ENCODE results near the gene AAMP.
"Not testable (repeated sequence)": the region's sequence is repeated elsewhere in the genome, so short reads cannot be mapped to it uniquely, and the experiment has no call there.

Gene AAMP

GRCh38 chr2:218269900-218270720, at the start of gene AAMP, which contains the start of gene PNKD:
TSS of gene AAMP (minus strand) at chr2:218270137. CDS start at chr2:218270086, 51 bp downstream.
TSS of gene PNKD (plus strand) at chr2:218270519. CDS start at chr2:218270536, 17 bp downstream.
- no peak for TF ChIP-seq GATA1 (IDR thresholded peaks at IDR 0.05; ENCODE audit: low read depth, low read length)
- peak; percentile 69 for TF ChIP-seq POLR2A (IDR thresholded peaks at IDR 0.05; ENCODE audit: low read length)
- peak; percentile 100 for DNase-seq

- DNase-seq = no peak
- TF ChIP-seq GATA1 (IDR thresholded peaks at IDR 0.05; ENCODE audit: low read depth, low read length) = no peak
- no peak for TF ChIP-seq POLR2A (IDR thresholded peaks at IDR 0.05; ENCODE audit: low read length)
Observed at GRCh38 chr2:218318241-218318640, 48.3 kb upstream of the AAMP start.

GRCh38 chr2:218317835-218318234, 47.9 kb upstream of the AAMP start:
- no peak for TF ChIP-seq POLR2A (IDR thresholded peaks at IDR 0.05; ENCODE audit: low read length)
- TF ChIP-seq GATA1 (IDR thresholded peaks at IDR 0.05; ENCODE audit: low read depth, low read length) = no peak
- no peak for DNase-seq

GRCh38 chr2:218317303-218317630, 47.3 kb upstream of the AAMP start:
- no peak for DNase-seq

GRCh38 chr2:218315397-218315796, 45.5 kb upstream of the AAMP start:
- TF ChIP-seq POLR2A (IDR thresholded peaks at IDR 0.05; ENCODE audit: low read length) = no peak
- no peak for TF ChIP-seq GATA1 (IDR thresholded peaks at IDR 0.05; ENCODE audit: low read depth, low read length)
- no peak for DNase-seq

More at GRCh38 chr2:218317303-218317630, 47.3 kb upstream of the AAMP start:
- TF ChIP-seq GATA1 (IDR thresholded peaks at IDR 0.05; ENCODE audit: low read depth, low read length) (no peak), POLR2A (IDR thresholded peaks at IDR 0.05; ENCODE audit: low read length) (no peak)

GRCh38 chr2:218314764-218315163, 44.8 kb upstream of the AAMP start:
- not testable (repeated sequence) for DNase-seq

- TF ChIP-seq GATA1 (IDR thresholded peaks at IDR 0.05; ENCODE audit: low read depth, low read length) = no peak
- no peak for TF ChIP-seq POLR2A (IDR thresholded peaks at IDR 0.05; ENCODE audit: low read length)
- no peak for DNase-seq
Observed at GRCh38 chr2:218313356-218313755, 43.4 kb upstream of the AAMP start.

- TF ChIP-seq POLR2A (IDR thresholded peaks at IDR 0.05; ENCODE audit: low read length) = no peak
- TF ChIP-seq GATA1 (IDR thresholded peaks at IDR 0.05; ENCODE audit: low read depth, low read length) = no peak
- no peak for DNase-seq
Observed at GRCh38 chr2:218312267-218312756, 42.4 kb upstream of the AAMP start.

- DNase-seq = not testable (repeated sequence)
Observed at GRCh38 chr2:218311541-218312266, 41.8 kb upstream of the AAMP start.

GRCh38 chr2:218310853-218311540, 41.1 kb upstream of the AAMP start:
- TF ChIP-seq POLR2A (IDR thresholded peaks at IDR 0.05; ENCODE audit: low read length) (no peak), GATA1 (IDR thresholded peaks at IDR 0.05; ENCODE audit: low read depth, low read length) (no peak)
- no peak for DNase-seq

- no peak for DNase-seq
- no peak for TF ChIP-seq POLR2A (IDR thresholded peaks at IDR 0.05; ENCODE audit: low read length)
- TF ChIP-seq GATA1 (IDR thresholded peaks at IDR 0.05; ENCODE audit: low read depth, low read length) = no peak
Observed at GRCh38 chr2:218307415-218308090, 37.6 kb upstream of the AAMP start.

- no peak for DNase-seq
- no peak for TF ChIP-seq POLR2A (IDR thresholded peaks at IDR 0.05; ENCODE audit: low read length)
- TF ChIP-seq GATA1 (IDR thresholded peaks at IDR 0.05; ENCODE audit: low read depth, low read length) = no peak
Observed at GRCh38 chr2:218306184-218306920, 36.4 kb upstream of the AAMP start.

GRCh38 chr2:218305383-218305782, 35.4 kb upstream of the AAMP start:
- TF ChIP-seq GATA1 (IDR thresholded peaks at IDR 0.05; ENCODE audit: low read depth, low read length) = no peak
- TF ChIP-seq POLR2A (IDR thresholded peaks at IDR 0.05; ENCODE audit: low read length) = no peak

More at GRCh38 chr2:218305383-218305782, 35.4 kb upstream of the AAMP start:
- no peak for DNase-seq

Measured in erythroblast (primary cell).